HCT116 (cell line): Measurements from ENCODE around the gene B4GALNT2. TPM values are rescaled to one million over a fixed set of nuclear protein-coding genes. Genes with fewer than 3 reads are reported as not detected.

Experiments
- ATAC-seq: fragments of 200-7000 bp; cut with Tn5 transposase; 2 replicates; pipeline ENCODE4 v1.9.1; 2020; ENCODE audit warnings: mild to moderate bottlenecking, moderate library complexity
- BruUV-seq: library from RNA; stranded (reverse); fragments of 400-500 nt; replicated peaks from 2 replicates; lab custom pipeline; 2021; lab: Mats Ljungman, UMichigan
- CTCF ChIA-PET: fragments of 300-600 bp; sonication (Branson Sonifier 250); formaldehyde crosslinking; loops from one replicate; lab custom pipeline; 2021; ENCODE audit warnings: antibody characterized with exemption; lab: Charles Lee
- POLR2A ChIA-PET: fragments of 300-600, 350-600 bp; sonication (Branson Sonifier 250); formaldehyde crosslinking; loops from one replicate; lab custom pipeline; 2021; ENCODE audit warnings: antibody characterized with exemption; lab: Charles Lee
- RAD21 ChIA-PET, 2 experiments: fragments of 300-600 bp; sonication (Branson Sonifier 250); formaldehyde crosslinking; loops; one replicate each; lab custom pipeline; 2023; ENCODE audit warnings: low total read pairs in 2 of 2; ENCODE audit not compliant: uncharacterized antibody in 2 of 2, unreplicated experiment in 2 of 2, low non-redundant PET in 1 of 2; lab: Charles Lee
- DNase-seq: peaks from one replicate; pipeline ENCODE4 v3.0.0-alpha.2; 2010; ENCODE audit warnings: low read depth, low spot score
- H2AFZ ChIP-seq: fragments of 200-600 bp; shearing (Covaris generic), sonication (generic); 2 replicates; pipeline ENCODE4 v1.6.1; 2017; ENCODE audit warnings: low read depth, mixed run types, mixed read lengths, antibody characterized with exemption, low read length; ENCODE audit not compliant: poor library complexity, severe bottlenecking
- H3K27ac ChIP-seq: 2 replicates; pipeline ENCODE4 v1.5.1; 2012; ENCODE audit warnings: low read depth, low read length
- H3K27me3 ChIP-seq: fragments of 200-600 bp; sonication (generic); 2 replicates; pipeline ENCODE4 v1.6.1; 2016; ENCODE audit warnings: mixed run types, low read length, mixed read lengths; ENCODE audit not compliant: insufficient read depth
- H3K36me3 ChIP-seq, 2 experiments: fragments of 200-500 bp in 1 of 2; fragments of 200-600 bp in 1 of 2; sonication (Bioruptor generic) in 1 of 2; sonication (generic) in 1 of 2; 2 replicates each; pipeline versions ENCODE4 v1.5.1 to v1.6.1; 2014 to 2016; ENCODE audit warnings: low read length in 2 of 2, inconsistent platforms in 1 of 2, mixed read lengths in 1 of 2, mixed run types in 1 of 2; ENCODE audit not compliant: insufficient read depth in 2 of 2, control insufficient read depth in 1 of 2
- H3K4me1 ChIP-seq, 2 experiments: fragments of 200-600 bp in 1 of 2; sonication (generic) in 1 of 2; 2 replicates each; pipeline versions ENCODE4 v1.5.1 to v1.6.1; 2012 to 2017; ENCODE audit warnings: low read length in 2 of 2, inconsistent platforms in 1 of 2, mild to moderate bottlenecking in 1 of 2, mixed read lengths in 1 of 2, mixed run types in 1 of 2, moderate library complexity in 1 of 2; ENCODE audit not compliant: insufficient read depth in 2 of 2, control insufficient read depth in 1 of 2
- H3K4me2 ChIP-seq: fragments of 200-600 bp; sonication (generic); 2 replicates; pipeline ENCODE4 v1.6.1; 2017; ENCODE audit warnings: mixed run types, low read length, mixed read lengths
- H3K4me3 ChIP-seq, 2 experiments: fragments of 200-600 bp in 1 of 2; sonication (generic) in 1 of 2; replicated peaks in 1 of 2; 2 replicates each; pipeline ENCODE4 v1.5.1; 2011 to 2016; ENCODE audit warnings: low read length in 2 of 2, control low read depth in 1 of 2, low read depth in 1 of 2, mild to moderate bottlenecking in 1 of 2, mixed read lengths in 1 of 2, mixed run types in 1 of 2
- H3K79me2 ChIP-seq: fragments of 200-600 bp; sonication (generic); 2 replicates; pipeline ENCODE4 v1.6.1; 2017; ENCODE audit warnings: mild to moderate bottlenecking, mixed run types, low read length, moderate library complexity, mixed read lengths; ENCODE audit not compliant: insufficient read depth
- H3K9ac ChIP-seq: fragments of 200-600 bp; sonication (generic); 2 replicates; pipeline ENCODE4 v1.6.1; 2016; ENCODE audit warnings: low read length, mixed read lengths
- H3K9me2 ChIP-seq: fragments of 200-600 bp; sonication (generic), shearing (Covaris generic); 2 replicates; pipeline ENCODE4 v1.6.1; 2017; ENCODE audit warnings: mixed run types, mild to moderate bottlenecking, moderate library complexity; ENCODE audit not compliant: insufficient read depth
- H3K9me3 ChIP-seq, 2 experiments: fragments of 200-500 bp in 1 of 2; fragments of 200-600 bp in 1 of 2; sonication (Bioruptor generic) in 1 of 2; sonication (generic) in 1 of 2; 2 replicates each; pipeline ENCODE4 v1.6.1; 2014 to 2017; ENCODE audit warnings: low read length in 2 of 2, mixed read lengths in 2 of 2, inconsistent platforms in 1 of 2, low read depth in 1 of 2, mild to moderate bottlenecking in 1 of 2, mixed run types in 1 of 2, moderate library complexity in 1 of 2; ENCODE audit not compliant: control insufficient read depth in 1 of 2, insufficient read depth in 1 of 2
- H4K20me1 ChIP-seq: fragments of 200-600 bp; sonication (generic), shearing (Covaris generic); 2 replicates; pipeline ENCODE4 v1.6.1; 2017; ENCODE audit warnings: mixed run types, mild to moderate bottlenecking, moderate library complexity; ENCODE audit not compliant: insufficient read depth
- CBX3 ChIP-seq: IDR thresholded peaks from 2 replicates; pipeline ENCODE4 v1.6.1; 2012; ENCODE audit warnings: low read depth
- EGR1 ChIP-seq: IDR thresholded peaks from 2 replicates; pipeline ENCODE4 v1.6.1; 2012; ENCODE audit warnings: low read depth
- ELF1 ChIP-seq: IDR thresholded peaks from 2 replicates; pipeline ENCODE4 v1.6.1; 2012; ENCODE audit warnings: low read depth, borderline replicate concordance
- FOSL1 ChIP-seq: IDR thresholded peaks from 2 replicates; pipeline ENCODE4 v1.6.1; 2012; ENCODE audit warnings: low read depth
- SP1 ChIP-seq: IDR thresholded peaks from 2 replicates; pipeline ENCODE4 v1.6.1; 2012; ENCODE audit warnings: low read depth
- TCF7L2 ChIP-seq: IDR thresholded peaks from 2 replicates; pipeline ENCODE4 v1.7.0; 2011; ENCODE audit warnings: borderline replicate concordance, inconsistent platforms; ENCODE audit not compliant: insufficient read depth, insufficient read length; ENCODE audit errors: extremely low read depth
- YY1 ChIP-seq: IDR thresholded peaks from 2 replicates; pipeline ENCODE4 v1.6.1; 2011; ENCODE audit warnings: low read length, low read depth, moderate library complexity, mild to moderate bottlenecking; ENCODE audit not compliant: insufficient replicate concordance; ENCODE audit errors: extremely low read depth
- ZFX ChIP-seq: fragments of 450-650 bp; IDR thresholded peaks from 2 replicates; pipeline ENCODE4 v1.6.1; 2017
- intact Hi-C: fragments of 100-400 bp; cut with micrococcal nuclease; formaldehyde crosslinking; loops from 2 replicates; pipeline ENCODE4 v1.10.0; 2022
- total RNA-seq: library from RNA; stranded (reverse); gene quantifications from one replicate; pipeline ENCODE4 v1.2.1, GENCODE V29; 2021; ENCODE audit not compliant: unreplicated experiment
- TF ChIP-seq, protein P1 (sequence below): IDR thresholded peaks from 2 replicates; pipeline ENCODE4 v1.6.1; 2012
- TF ChIP-seq, protein P2 (sequence below): IDR thresholded peaks from 2 replicates; pipeline ENCODE4 v1.6.1; 2012
- TF ChIP-seq, protein P3 (sequence below): IDR thresholded peaks from 2 replicates; pipeline ENCODE4 v1.6.1; 2011; ENCODE audit warnings: mild to moderate bottlenecking, low read length, moderate library complexity; ENCODE audit not compliant: insufficient replicate concordance; ENCODE audit errors: extremely low read depth
- TF ChIP-seq, protein P4 (sequence below), 3 experiments: fragments of 200-600 bp in 1 of 3; sonication (generic) in 1 of 3; IDR thresholded peaks in 2 of 3; conservative IDR thresholded peaks in 1 of 3; 2 replicates each; pipeline ENCODE4 v1.5.1; 2012 to 2017; ENCODE audit warnings: low read depth in 2 of 3, low read length in 2 of 3, antibody characterized with exemption in 1 of 3, borderline replicate concordance in 1 of 3, control low read depth in 1 of 3, mild to moderate bottlenecking in 1 of 3, mixed read lengths in 1 of 3, mixed run types in 1 of 3, moderate library complexity in 1 of 3; ENCODE audit not compliant: insufficient read depth in 1 of 3

The B4GALNT2 gene
- total RNA-seq, 1 experiment from 2014 or later: not detected

DNA sequence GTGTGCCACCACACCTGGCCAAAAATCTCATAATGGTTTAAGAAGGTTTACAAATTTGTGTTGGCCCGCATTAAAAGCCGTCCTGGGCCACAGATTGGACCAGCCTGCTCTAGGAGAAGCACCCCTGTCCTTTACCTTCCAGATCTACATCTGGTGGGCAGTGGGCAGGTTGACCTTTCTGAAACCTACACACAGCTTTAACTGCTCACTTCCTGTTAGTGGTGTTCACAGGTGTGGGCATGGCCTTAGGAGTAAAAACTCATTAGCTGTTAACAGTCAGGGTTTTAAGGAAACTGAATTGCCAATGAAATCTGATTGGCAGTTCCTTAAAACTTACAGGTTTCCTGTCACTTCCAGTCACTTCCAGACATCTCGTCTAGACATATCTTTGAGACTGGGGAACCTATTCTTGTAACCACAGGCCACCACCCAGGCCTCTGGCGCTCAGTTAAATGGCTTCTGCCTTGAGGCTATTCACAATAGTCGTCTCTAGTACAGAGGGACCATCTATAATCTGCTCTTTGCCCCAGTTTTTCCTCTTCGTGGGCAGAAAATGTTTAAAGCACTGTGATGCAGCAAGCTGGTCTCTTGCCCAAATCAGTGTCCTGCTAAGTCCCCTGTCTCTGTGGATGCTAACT is 48.5 kb downstream of the B4GALNT2 start:
- ChIA-PET POLR2A (interaction anchor here (2.3 kb wide), 1 partner anchor 11 kb away, joined by 5 read pairs; no protein-coding TSS in a partner anchor), RAD21 (interaction anchor here (0.9 to 1.2 kb wide), 2 partner anchors 11 to 12 kb away, joined by 3 read pairs; no protein-coding TSS in a partner anchor), CTCF (interaction anchor here (0.7 to 3.1 kb wide), 9 partner anchors 9 to 594 kb away, joined by 3 to 26 read pairs (median 7); no protein-coding TSS in a partner anchor)
- intact Hi-C loops: loop anchor here (1.0 kb wide), 2 partner anchors 46 to 214 kb away; no protein-coding TSS in a partner anchor
- Histone ChIP-seq H3K4me3 (no peak overlapping the region), H3K9ac (no peak overlapping the region), H3K9me2 (no peaks in the 10 kb centered on the region), H4K20me1 (no peaks in the 10 kb centered on the region), H2AFZ (no peak overlapping the region), H3K4me1 (peaks cover 0 to 6% of the 10 kb centered on the region in 2 experiments; a peak in 1 of 4 replicates), H3K27me3 (no peaks in the 10 kb centered on the region), H3K9me3 (peaks cover 10 to 15% of the 10 kb centered on the region in 2 experiments; a peak in 2 of 4 replicates), H3K27ac (no peak overlapping the region), H3K4me2 (no peak overlapping the region), H3K79me2 (no peaks in the 10 kb centered on the region), H3K36me3 (no peaks in the 10 kb centered on the region)
- DNase-seq (no peak), ATAC-seq (no peak)
- TF ChIP-seq, protein P1, sequence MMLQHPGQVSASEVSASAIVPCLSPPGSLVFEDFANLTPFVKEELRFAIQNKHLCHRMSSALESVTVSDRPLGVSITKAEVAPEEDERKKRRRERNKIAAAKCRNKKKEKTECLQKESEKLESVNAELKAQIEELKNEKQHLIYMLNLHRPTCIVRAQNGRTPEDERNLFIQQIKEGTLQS: no peak
- TF ChIP-seq CBX3 (no peak), ELF1 (no peak), ZFX (no peak), EGR1 (no peak), FOSL1 (no peak), YY1 (no peak), TCF7L2 (no peak), SP1 (no peak)
- TF ChIP-seq, protein P2, sequence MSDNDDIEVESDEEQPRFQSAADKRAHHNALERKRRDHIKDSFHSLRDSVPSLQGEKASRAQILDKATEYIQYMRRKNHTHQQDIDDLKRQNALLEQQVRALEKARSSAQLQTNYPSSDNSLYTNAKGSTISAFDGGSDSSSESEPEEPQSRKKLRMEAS: no peak
- TF ChIP-seq, protein P3, sequence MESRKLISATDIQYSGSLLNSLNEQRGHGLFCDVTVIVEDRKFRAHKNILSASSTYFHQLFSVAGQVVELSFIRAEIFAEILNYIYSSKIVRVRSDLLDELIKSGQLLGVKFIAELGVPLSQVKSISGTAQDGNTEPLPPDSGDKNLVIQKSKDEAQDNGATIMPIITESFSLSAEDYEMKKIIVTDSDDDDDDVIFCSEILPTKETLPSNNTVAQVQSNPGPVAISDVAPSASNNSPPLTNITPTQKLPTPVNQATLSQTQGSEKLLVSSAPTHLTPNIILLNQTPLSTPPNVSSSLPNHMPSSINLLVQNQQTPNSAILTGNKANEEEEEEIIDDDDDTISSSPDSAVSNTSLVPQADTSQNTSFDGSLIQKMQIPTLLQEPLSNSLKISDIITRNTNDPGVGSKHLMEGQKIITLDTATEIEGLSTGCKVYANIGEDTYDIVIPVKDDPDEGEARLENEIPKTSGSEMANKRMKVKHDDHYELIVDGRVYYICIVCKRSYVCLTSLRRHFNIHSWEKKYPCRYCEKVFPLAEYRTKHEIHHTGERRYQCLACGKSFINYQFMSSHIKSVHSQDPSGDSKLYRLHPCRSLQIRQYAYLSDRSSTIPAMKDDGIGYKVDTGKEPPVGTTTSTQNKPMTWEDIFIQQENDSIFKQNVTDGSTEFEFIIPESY: no peak
- TF ChIP-seq, protein P4, sequence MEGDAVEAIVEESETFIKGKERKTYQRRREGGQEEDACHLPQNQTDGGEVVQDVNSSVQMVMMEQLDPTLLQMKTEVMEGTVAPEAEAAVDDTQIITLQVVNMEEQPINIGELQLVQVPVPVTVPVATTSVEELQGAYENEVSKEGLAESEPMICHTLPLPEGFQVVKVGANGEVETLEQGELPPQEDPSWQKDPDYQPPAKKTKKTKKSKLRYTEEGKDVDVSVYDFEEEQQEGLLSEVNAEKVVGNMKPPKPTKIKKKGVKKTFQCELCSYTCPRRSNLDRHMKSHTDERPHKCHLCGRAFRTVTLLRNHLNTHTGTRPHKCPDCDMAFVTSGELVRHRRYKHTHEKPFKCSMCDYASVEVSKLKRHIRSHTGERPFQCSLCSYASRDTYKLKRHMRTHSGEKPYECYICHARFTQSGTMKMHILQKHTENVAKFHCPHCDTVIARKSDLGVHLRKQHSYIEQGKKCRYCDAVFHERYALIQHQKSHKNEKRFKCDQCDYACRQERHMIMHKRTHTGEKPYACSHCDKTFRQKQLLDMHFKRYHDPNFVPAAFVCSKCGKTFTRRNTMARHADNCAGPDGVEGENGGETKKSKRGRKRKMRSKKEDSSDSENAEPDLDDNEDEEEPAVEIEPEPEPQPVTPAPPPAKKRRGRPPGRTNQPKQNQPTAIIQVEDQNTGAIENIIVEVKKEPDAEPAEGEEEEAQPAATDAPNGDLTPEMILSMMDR (IDR thresholded peaks at IDR 0.05 in 2 of 3, conservative IDR thresholded peaks at IDR 0.05 in 1 of 3; ENCODE audit: borderline replicate concordance in 1 of 3, insufficient read depth in 1 of 3, low read depth in 2 of 3, low read length in 2 of 3): no peak
- no TSS peak for BruUV-seq
